ENCODE measurements around the gene C1QTNF2. TPM values are rescaled to one million over a fixed set of nuclear protein-coding genes. Genes with fewer than 3 reads are reported as not detected.

C1QTNF2 gene
- total and polyA plus RNA-seq, 2 of the 8 experiments (the other 6 are each of a cell fraction or from before 2014, with no cell fraction given): 1.0 to 2.0 TPM

DNA sequence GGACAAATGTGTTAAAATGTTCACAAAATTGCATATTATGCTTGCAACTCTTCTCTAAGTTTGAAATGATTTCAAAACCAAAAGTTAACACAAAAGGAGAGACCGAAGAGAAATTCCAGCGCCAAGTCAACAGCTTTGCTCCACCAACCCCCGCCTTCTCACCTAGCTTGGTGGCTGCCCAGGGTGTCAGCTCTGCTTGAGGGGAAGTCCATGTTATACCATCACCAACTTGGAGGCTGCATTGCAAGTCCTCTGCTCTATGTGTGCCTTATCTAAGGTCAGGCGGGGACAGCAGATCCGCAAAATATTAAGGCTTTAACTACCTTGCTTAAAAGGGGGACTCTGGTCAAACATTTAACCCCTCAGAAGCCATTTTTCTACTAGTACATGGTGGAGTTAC is 72.7 kb downstream of the C1QTNF2 start:
- no peak overlapping the region for H4K91ac ChIP-seq (replicated peaks; ENCODE audit: insufficient read length, low read length)
- POLR2A ChIA-PET (ENCODE audit: partially characterized antibody): interaction anchor here (1.1 to 2.5 kb wide), 3 partner anchors 11 to 24 kb away, joined by 3 to 12 read pairs (median 3); partner anchors contain the start of gene CCNJL
- no peak overlapping the region for H3K23ac ChIP-seq (ENCODE audit: insufficient read length)
- H4K20me1 ChIP-seq (replicated peaks in 1 of 2; ENCODE audit: control insufficient read depth in 1 of 2, insufficient read depth in 2 of 2, low read length in 2 of 2): peaks cover 1 to 12% of the 10 kb centered on the region in 2 experiments
- H3K56ac ChIP-seq (replicated peaks; ENCODE audit: insufficient read length, low read depth, low read length): no peak overlapping the region
- H2BK5ac ChIP-seq (ENCODE audit: low read depth, low read length): no peak overlapping the region
- H3K23me2 ChIP-seq (ENCODE audit: low read depth, low read length): no peaks in the 10 kb centered on the region
- no peaks in the 10 kb centered on the region for H3K9me3 ChIP-seq (ENCODE audit: insufficient read depth in 2 of 2, low read depth in 1 of 2, low read length in 1 of 2)
- no peak overlapping the region for H4K5ac ChIP-seq (ENCODE audit: insufficient read length, low read depth, low read length)
- no peak overlapping the region for H3K4me2 ChIP-seq (ENCODE audit: insufficient read depth in 1 of 2, low read depth in 2 of 2, low read length in 2 of 2)
- H2BK20ac ChIP-seq (ENCODE audit: low read length): no peak overlapping the region
- H2AK5ac ChIP-seq (ENCODE audit: low read depth, low read length): no peak overlapping the region
- H3K27ac ChIP-seq (ENCODE audit: low read depth, low read length): no peak overlapping the region
- no peak overlapping the region for H2BK120ac ChIP-seq (replicated peaks; ENCODE audit: low read depth, low read length)
- no peak overlapping the region for H4K8ac ChIP-seq (ENCODE audit: extremely low read depth, insufficient read depth, low read length)
- H3K79me2 ChIP-seq (ENCODE audit: control insufficient read depth in 1 of 2, insufficient read depth in 2 of 2, low read length in 2 of 2): peaks cover 17 to 89% of the 10 kb centered on the region in 2 experiments
- DNase-seq (ENCODE audit: low read depth in 1 of 2, low spot score in 2 of 2): no peak
- no peaks in the 10 kb centered on the region for H3K27me3 ChIP-seq (replicated peaks in 1 of 4; ENCODE audit: control insufficient read depth in 3 of 4, extremely low read depth in 1 of 4, insufficient read depth in 3 of 4, low read length in 3 of 4)
- H3K36me3 ChIP-seq (ENCODE audit: control insufficient read depth in 2 of 4, insufficient read depth in 4 of 4, low read length in 3 of 4): peaks cover 0 to 4% (median 0%) of the 10 kb centered on the region in 4 experiments; a peak in 2 of 8 replicates
- FAIRE-seq: no peak
- peaks cover 6 to 16% (median 14%) of the 10 kb centered on the region in 4 experiments for H3K4me1 ChIP-seq (replicated peaks in 1 of 4; ENCODE audit: control insufficient read depth in 3 of 4, insufficient read depth in 4 of 4, low read length in 3 of 4)
- H2BK15ac ChIP-seq (ENCODE audit: low read length): no peak overlapping the region
- no peak overlapping the region for H3K9ac ChIP-seq (replicated peaks in 1 of 4; ENCODE audit: extremely low read depth in 1 of 4, low read depth in 3 of 4, low read length in 3 of 4)
- H3K4me3 ChIP-seq (ENCODE audit: extremely low read depth in 1 of 4, insufficient read depth in 2 of 4, low read depth in 3 of 4, low read length in 4 of 4): no peak overlapping the region
- H2BK12ac ChIP-seq (ENCODE audit: low read depth, low read length): no peak overlapping the region
- WGBS, 2 experiments (ENCODE audit: extremely low coverage in 1 of 2, insufficient coverage in 1 of 2, insufficient read length in 1 of 2, insufficient replicate concordance in 2 of 2, low coverage in 1 of 2, low lambda C conversion rate in 2 of 2, missing lambda C conversion rate in 1 of 2): 91% methylated on average over 5 of the region's 5 CpGs; no CpG with 5 or more reads in 1 of the 2 experiments
- no peak overlapping the region for H3K4ac ChIP-seq (replicated peaks; ENCODE audit: insufficient read length, low read depth, low read length)
- H3K14ac ChIP-seq (ENCODE audit: insufficient read length): no peak overlapping the region
- H2AFZ ChIP-seq (ENCODE audit: low read length): no peak overlapping the region
- no peak overlapping the region for H3K18ac ChIP-seq (ENCODE audit: extremely low read depth, low read length)
- CTCF ChIA-PET (ENCODE audit: partially characterized antibody): interaction anchor here (1.0 to 2.6 kb wide), 6 partner anchors 9 to 276 kb away, joined by 3 to 8 read pairs (median 4); no protein-coding TSS in a partner anchor
- H3K79me1 ChIP-seq (ENCODE audit: low read depth, low read length): peaks cover 24% of the 10 kb centered on the region
- TF ChIP-seq NANOG (IDR thresholded peaks at IDR 0.05; ENCODE audit: insufficient read depth, low read depth, low read length, poor library complexity, severe bottlenecking) (no peak), TBP (IDR thresholded peaks at IDR 0.05; ENCODE audit: low read depth, low read length) (no peak), RXRA (IDR thresholded peaks at IDR 0.05; ENCODE audit: insufficient read depth, low read depth, low read length) (no peak), GABPA (IDR thresholded peaks at IDR 0.05; ENCODE audit: borderline replicate concordance, insufficient read depth, low read length) (no peak)
